HL-60 (cell line): ENCODE data around the gene GABBR2.
"Not testable (repeated sequence)": the region's sequence is repeated elsewhere in the genome, so short reads cannot be mapped to it uniquely, and the experiment has no call there.

Experiments
- DNase-seq, 2 experiments: peaks; one replicate each; pipeline ENCODE4 v3.0.0-alpha.2; 2010 to 2020; ENCODE audit warnings: low read depth in 1 of 2, low spot score in 1 of 2
- H3K27ac ChIP-seq: fragments of 250-450 bp; sonication (Bioruptor Pico); replicated peaks from 2 replicates; pipeline ENCODE4 v1.5.1; 2020; ENCODE audit warnings: mild to moderate bottlenecking, moderate library complexity
- H3K27me3 ChIP-seq: fragments of 250-450 bp; sonication (Bioruptor Pico); 2 replicates; pipeline ENCODE4 v1.5.1; 2021; ENCODE audit warnings: mild to moderate bottlenecking, moderate library complexity; ENCODE audit not compliant: insufficient read depth, poor library complexity, severe bottlenecking
- H3K4me3 ChIP-seq: replicated peaks from 2 replicates; pipeline ENCODE4 v1.5.1; 2011; ENCODE audit warnings: mild to moderate bottlenecking, control low read depth, low read length; ENCODE audit not compliant: insufficient read depth
- GABPA ChIP-seq: IDR thresholded peaks from 2 replicates; pipeline ENCODE4 v1.6.1; 2012; ENCODE audit warnings: low read depth
- POLR2AphosphoS5 ChIP-seq: IDR thresholded peaks from 2 replicates; pipeline ENCODE4 v1.6.1; 2012; ENCODE audit warnings: low read depth
- SPI1 ChIP-seq: IDR thresholded peaks from 2 replicates; pipeline ENCODE4 v1.6.1; 2012; ENCODE audit warnings: low read depth, mild to moderate bottlenecking, borderline replicate concordance
- TF ChIP-seq, protein P1 (sequence below): IDR thresholded peaks from one replicate; pipeline ENCODE4 v1.5.1; 2011; ENCODE audit warnings: low read length, control low read depth, inconsistent platforms; ENCODE audit not compliant: insufficient read depth
- TF ChIP-seq, protein P2 (sequence below): IDR thresholded peaks from 2 replicates; pipeline ENCODE4 v1.6.1; 2012; ENCODE audit warnings: low read depth; ENCODE audit not compliant: insufficient replicate concordance

Gene GABBR2

DNA sequence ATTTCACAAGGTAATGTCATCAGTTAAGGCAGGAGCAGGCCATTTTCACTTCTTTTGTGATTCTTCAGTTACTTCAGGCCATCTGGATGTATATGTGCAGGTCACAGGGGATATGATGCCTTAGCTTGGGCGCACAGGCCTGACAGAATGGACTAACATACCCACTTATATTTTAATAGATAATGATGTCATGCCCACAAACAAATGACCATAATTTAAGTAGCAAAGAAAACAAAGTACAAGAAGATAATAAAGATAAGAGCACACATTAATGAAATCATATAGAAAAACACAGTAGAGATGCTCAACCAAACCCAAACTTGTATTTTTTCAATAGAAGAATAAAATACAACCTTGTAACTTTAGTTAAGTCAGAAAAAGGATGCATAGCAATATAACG, 433.6 kb downstream of the GABBR2 start:
- no peak overlapping the region for H3K4me3 ChIP-seq
- TF ChIP-seq, protein P1, sequence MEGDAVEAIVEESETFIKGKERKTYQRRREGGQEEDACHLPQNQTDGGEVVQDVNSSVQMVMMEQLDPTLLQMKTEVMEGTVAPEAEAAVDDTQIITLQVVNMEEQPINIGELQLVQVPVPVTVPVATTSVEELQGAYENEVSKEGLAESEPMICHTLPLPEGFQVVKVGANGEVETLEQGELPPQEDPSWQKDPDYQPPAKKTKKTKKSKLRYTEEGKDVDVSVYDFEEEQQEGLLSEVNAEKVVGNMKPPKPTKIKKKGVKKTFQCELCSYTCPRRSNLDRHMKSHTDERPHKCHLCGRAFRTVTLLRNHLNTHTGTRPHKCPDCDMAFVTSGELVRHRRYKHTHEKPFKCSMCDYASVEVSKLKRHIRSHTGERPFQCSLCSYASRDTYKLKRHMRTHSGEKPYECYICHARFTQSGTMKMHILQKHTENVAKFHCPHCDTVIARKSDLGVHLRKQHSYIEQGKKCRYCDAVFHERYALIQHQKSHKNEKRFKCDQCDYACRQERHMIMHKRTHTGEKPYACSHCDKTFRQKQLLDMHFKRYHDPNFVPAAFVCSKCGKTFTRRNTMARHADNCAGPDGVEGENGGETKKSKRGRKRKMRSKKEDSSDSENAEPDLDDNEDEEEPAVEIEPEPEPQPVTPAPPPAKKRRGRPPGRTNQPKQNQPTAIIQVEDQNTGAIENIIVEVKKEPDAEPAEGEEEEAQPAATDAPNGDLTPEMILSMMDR: no peak
- TF ChIP-seq SPI1: no peak
- no peak for TF ChIP-seq POLR2AphosphoS5
- TF ChIP-seq, protein P2, sequence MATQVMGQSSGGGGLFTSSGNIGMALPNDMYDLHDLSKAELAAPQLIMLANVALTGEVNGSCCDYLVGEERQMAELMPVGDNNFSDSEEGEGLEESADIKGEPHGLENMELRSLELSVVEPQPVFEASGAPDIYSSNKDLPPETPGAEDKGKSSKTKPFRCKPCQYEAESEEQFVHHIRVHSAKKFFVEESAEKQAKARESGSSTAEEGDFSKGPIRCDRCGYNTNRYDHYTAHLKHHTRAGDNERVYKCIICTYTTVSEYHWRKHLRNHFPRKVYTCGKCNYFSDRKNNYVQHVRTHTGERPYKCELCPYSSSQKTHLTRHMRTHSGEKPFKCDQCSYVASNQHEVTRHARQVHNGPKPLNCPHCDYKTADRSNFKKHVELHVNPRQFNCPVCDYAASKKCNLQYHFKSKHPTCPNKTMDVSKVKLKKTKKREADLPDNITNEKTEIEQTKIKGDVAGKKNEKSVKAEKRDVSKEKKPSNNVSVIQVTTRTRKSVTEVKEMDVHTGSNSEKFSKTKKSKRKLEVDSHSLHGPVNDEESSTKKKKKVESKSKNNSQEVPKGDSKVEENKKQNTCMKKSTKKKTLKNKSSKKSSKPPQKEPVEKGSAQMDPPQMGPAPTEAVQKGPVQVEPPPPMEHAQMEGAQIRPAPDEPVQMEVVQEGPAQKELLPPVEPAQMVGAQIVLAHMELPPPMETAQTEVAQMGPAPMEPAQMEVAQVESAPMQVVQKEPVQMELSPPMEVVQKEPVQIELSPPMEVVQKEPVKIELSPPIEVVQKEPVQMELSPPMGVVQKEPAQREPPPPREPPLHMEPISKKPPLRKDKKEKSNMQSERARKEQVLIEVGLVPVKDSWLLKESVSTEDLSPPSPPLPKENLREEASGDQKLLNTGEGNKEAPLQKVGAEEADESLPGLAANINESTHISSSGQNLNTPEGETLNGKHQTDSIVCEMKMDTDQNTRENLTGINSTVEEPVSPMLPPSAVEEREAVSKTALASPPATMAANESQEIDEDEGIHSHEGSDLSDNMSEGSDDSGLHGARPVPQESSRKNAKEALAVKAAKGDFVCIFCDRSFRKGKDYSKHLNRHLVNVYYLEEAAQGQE: no peak
- no peaks in the 10 kb centered on the region for H3K27me3 ChIP-seq
- H3K27ac ChIP-seq: no peak overlapping the region
- no peak for DNase-seq

DNA sequence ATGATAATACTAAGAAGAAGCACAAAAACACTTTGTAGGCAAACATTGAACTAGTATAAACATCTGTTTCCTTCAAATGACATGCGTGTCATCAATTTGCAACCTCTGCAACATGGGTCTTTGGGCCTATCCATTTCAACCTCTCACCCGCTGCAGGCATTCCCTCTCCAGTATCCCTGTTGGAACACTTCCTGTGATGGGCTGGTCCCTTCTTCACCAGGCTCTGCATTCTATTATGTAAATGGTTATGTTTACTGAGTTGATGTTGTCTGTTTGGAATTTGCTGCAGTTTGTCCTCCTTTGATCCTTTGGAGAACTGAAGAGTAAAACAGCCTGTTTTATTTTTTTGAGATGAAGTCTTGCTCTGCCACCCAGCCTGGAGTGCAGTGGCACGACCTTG, 436.7 kb downstream of the GABBR2 start:
- no peak for TF ChIP-seq POLR2AphosphoS5
- TF ChIP-seq, protein P1: no peak
- TF ChIP-seq SPI1: no peak
- no peak for TF ChIP-seq GABPA
- TF ChIP-seq, protein P2: no peak
- DNase-seq: no peak
- no peak overlapping the region for H3K27ac ChIP-seq
- peaks cover 2% of the 10 kb centered on the region for H3K27me3 ChIP-seq
- no peak overlapping the region for H3K4me3 ChIP-seq

DNA sequence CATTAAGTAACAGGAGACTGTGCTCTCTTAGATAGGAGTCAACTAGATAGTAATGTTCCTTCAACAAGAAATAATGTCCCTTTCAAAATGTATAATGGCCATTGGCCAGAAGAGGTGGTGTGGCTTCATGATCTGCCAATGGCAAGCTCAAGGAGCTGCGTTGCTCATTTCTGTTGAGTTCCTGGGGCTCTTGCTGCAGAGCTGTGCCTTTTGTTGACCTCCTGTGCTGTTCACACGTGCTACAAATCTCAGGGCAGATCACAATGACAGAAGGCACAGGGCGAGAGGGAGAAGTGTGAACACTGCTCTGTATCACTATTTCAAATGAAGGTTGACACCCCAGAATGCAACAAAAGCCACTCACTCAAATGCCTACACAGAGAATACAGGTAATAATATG, 437.3 kb downstream of the GABBR2 start:
- Histone ChIP-seq H3K27me3 (peaks cover 2% of the 10 kb centered on the region), H3K4me3 (no peak overlapping the region), H3K27ac (no peak overlapping the region)
- TF ChIP-seq, protein P2: no peak
- TF ChIP-seq POLR2AphosphoS5 (no peak), GABPA (no peak), SPI1 (no peak)
- TF ChIP-seq, protein P1: no peak
- DNase-seq: no peak

DNA sequence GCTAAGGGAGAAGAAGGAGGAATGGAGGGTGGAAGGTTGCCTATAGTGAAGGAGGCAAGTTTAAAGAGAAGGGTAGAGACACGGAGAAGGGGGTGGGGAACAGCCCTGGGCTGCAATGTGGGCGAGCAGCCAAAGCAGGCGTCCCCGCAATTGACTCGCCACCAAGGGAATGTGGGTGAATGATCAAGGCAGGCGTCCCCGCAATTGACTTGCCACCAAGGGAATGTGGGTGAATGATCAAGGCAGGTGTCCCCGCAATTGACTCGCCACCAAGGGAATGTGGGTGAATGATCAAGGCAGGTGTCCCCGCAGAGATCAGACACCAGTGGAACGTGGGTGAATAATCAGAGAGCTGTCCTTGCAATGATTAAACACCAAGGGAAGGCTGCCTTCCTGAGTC, 438.5 kb downstream of the GABBR2 start:
- not testable (repeated sequence) for H3K4me3 ChIP-seq, H3K27ac ChIP-seq

DNA sequence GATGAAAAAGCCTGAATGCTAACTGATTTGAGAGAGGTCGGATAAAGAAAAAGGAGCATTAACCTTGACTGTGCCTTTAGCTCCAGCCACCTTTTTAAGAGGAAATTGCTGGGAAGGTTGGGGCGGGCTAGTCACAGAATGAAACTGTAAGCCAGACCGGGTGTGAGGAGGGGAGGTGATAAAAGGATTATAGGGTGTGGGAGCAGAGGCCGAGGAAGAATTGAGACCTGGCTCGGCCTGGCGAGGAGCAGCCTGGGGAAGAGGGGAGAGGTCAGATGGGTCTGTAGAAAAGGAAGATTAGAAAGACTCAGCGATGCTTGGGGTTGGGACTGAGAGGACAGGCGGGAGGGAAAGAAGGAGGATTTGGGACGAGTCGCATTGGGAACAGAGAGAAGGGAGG, 439.1 kb downstream of the GABBR2 start:
- not testable (repeated sequence) for H3K27me3 ChIP-seq, H3K27ac ChIP-seq, H3K4me3 ChIP-seq, DNase-seq

More for the DNA sequence above, 438.5 kb downstream of the GABBR2 start:
- not testable (repeated sequence) for H3K27me3 ChIP-seq, DNase-seq

DNA sequence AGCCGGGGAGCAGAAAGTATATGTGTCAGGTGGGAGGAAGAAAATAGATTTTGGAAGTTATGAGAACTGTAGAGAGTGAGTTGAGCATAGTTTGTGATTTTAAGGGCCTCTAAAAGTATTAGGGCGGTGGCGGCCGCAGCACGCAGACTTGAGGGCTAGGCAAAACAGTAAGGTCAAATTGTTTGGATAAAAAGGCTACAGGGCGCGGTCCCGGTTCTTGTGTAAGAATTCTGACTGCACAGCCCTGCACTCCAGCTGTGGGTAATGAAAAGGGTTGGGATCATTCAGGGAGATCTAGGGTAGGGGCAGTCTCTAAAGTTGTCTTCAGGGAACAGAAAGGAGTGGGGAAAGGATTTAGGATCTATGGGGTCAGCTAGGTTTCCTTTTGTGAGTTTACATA, 441.2 kb downstream of the GABBR2 start:
- not testable (repeated sequence) for H3K27me3 ChIP-seq, H3K27ac ChIP-seq, H3K4me3 ChIP-seq, DNase-seq
